Hepatocyte (in vitro differentiated cells): Measurements from ENCODE around the gene KCTD10.

ENCODE experiments used
- EZH2phosphoT487 ChIP-seq: fragments of 200-600 bp; sonication (generic); IDR thresholded peaks from one replicate; pipeline ENCODE4 v1.6.1; 2018; ENCODE audit warnings: antibody characterized with exemption, mild to moderate bottlenecking, low read depth, moderate library complexity; ENCODE audit not compliant: unreplicated experiment, severe bottlenecking
- TF ChIP-seq, protein P1 (sequence below): fragments of 200-600 bp; sonication (generic); IDR thresholded peaks from 2 replicates; pipeline ENCODE4 v1.5.1; 2016; ENCODE audit warnings: antibody characterized with exemption, mild to moderate bottlenecking; ENCODE audit not compliant: poor library complexity

GRCh38 chr12:109440851-109441490 lies 36.1 kb downstream of the KCTD10 start:
- TF ChIP-seq, protein P1, sequence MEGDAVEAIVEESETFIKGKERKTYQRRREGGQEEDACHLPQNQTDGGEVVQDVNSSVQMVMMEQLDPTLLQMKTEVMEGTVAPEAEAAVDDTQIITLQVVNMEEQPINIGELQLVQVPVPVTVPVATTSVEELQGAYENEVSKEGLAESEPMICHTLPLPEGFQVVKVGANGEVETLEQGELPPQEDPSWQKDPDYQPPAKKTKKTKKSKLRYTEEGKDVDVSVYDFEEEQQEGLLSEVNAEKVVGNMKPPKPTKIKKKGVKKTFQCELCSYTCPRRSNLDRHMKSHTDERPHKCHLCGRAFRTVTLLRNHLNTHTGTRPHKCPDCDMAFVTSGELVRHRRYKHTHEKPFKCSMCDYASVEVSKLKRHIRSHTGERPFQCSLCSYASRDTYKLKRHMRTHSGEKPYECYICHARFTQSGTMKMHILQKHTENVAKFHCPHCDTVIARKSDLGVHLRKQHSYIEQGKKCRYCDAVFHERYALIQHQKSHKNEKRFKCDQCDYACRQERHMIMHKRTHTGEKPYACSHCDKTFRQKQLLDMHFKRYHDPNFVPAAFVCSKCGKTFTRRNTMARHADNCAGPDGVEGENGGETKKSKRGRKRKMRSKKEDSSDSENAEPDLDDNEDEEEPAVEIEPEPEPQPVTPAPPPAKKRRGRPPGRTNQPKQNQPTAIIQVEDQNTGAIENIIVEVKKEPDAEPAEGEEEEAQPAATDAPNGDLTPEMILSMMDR, result no peak
- TF ChIP-seq EZH2phosphoT487, result no peak
